PFSK-1 (cell line): Measurements from ENCODE around the gene IGSF8.

ENCODE experiments used
- FOXP2 ChIP-seq: optimal IDR thresholded peaks from 2 replicates; pipeline ENCODE3; 2011; ENCODE audit warnings: borderline replicate concordance, control low read depth, inconsistent platforms; ENCODE audit not compliant: insufficient read depth; ENCODE audit errors: extremely low read length, extremely low read depth
- POLR2AphosphoS5 ChIP-seq: IDR thresholded peaks from 2 replicates; pipeline ENCODE4 v1.6.1; 2012; ENCODE audit warnings: low read depth, mild to moderate bottlenecking, control low read depth, low read length, moderate library complexity
- REST ChIP-seq, 2 experiments: IDR thresholded peaks; 2 replicates each; pipeline versions ENCODE4 v1.6.1 to v1.8.0; 2011 to 2012; ENCODE audit warnings: low read depth in 2 of 2, low read length in 2 of 2, control low read depth in 1 of 2, inconsistent platforms in 1 of 2, mild to moderate bottlenecking in 1 of 2, moderate library complexity in 1 of 2; ENCODE audit not compliant: insufficient read depth in 1 of 2
- SIN3A ChIP-seq: IDR thresholded peaks from 2 replicates; pipeline ENCODE4 v1.6.1; 2012; ENCODE audit warnings: mild to moderate bottlenecking, low read length, moderate library complexity, borderline replicate concordance; ENCODE audit not compliant: insufficient read depth
- TAF1 ChIP-seq: IDR thresholded peaks from 2 replicates; pipeline ENCODE4 v1.6.1; 2012; ENCODE audit warnings: low read length, control low read depth, borderline replicate concordance; ENCODE audit not compliant: insufficient read depth

Gene IGSF8

GRCh38 chr1:160045653-160046052, 52.8 kb downstream of the IGSF8 start:
- TF ChIP-seq TAF1, result no peak
- TF ChIP-seq SIN3A, result no peak
- no peak for TF ChIP-seq FOXP2
- TF ChIP-seq POLR2AphosphoS5, result no peak
- TF ChIP-seq REST (IDR thresholded peaks at IDR 0.05; ENCODE audit: insufficient read depth in 1 of 2, low read depth in 2 of 2, low read length in 2 of 2), result no peak

GRCh38 chr1:160043543-160043942, 54.9 kb downstream of the IGSF8 start:
- no peak for TF ChIP-seq FOXP2
- TF ChIP-seq SIN3A, result no peak
- no peak for TF ChIP-seq POLR2AphosphoS5
- TF ChIP-seq TAF1, result no peak
- no peak for TF ChIP-seq REST (IDR thresholded peaks at IDR 0.05; ENCODE audit: insufficient read depth in 1 of 2, low read depth in 2 of 2, low read length in 2 of 2)
